GM19397 (cell line): ENCODE measurements around the gene TCHP.

ENCODE experiments used
- ATAC-seq: cut with Tn5 transposase; IDR thresholded peaks from one replicate; pipeline ENCODE4 v1.9.1; 2021; ENCODE audit warnings: mild to moderate bottlenecking, moderate library complexity; ENCODE audit not compliant: unreplicated experiment

Gene TCHP

DNA sequence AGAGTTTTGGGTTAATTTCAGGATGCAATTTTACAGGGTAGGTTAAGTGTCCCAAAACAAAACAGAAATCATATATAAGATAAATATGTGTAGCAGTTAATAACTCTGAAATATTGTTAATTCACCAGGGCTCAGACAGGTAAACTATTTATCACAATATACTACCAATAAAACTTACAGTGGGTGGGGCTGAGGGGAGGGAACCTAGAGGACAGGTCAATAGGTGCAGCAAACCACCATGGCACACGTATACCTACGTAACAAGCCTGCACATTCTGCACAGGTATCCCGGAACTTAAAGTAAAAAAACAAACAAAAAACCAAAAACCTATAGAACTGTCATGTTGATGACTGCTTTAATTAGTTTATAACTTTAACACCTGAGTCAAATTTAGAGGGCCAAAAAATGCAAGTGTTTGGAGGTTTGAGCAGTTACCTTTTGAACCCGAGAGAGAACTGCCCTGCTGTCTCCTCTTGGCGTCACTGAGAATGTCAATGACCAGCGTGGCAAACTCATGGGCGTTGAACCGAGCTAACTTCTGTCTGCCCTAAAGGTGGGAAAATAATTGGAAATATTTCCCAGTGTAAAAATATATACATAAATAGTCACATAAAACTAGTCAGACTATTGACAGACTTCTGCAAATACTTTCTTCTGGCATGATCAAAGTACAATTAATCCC is 59.5 kb downstream of the TCHP start:
- no peak for ATAC-seq

DNA sequence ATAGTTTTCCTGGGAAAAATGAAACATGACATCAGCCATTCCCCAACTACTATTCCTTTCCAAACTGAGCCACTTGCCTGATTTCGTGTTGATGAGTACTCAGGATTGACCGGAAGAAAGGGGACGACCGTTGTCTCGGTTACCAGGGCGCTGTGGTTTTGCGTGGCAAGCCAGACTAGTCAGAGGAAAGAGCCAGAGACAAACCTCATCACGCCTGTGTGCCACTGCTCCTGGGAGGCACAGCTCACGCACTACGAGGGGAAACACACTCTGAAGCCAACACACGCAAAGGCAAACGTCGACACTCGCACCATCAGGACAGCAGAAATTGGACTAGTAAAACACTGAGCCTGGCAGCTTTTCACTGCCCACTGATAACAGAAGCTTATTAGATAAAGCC is 61.1 kb downstream of the TCHP start:
- no peak for ATAC-seq

DNA sequence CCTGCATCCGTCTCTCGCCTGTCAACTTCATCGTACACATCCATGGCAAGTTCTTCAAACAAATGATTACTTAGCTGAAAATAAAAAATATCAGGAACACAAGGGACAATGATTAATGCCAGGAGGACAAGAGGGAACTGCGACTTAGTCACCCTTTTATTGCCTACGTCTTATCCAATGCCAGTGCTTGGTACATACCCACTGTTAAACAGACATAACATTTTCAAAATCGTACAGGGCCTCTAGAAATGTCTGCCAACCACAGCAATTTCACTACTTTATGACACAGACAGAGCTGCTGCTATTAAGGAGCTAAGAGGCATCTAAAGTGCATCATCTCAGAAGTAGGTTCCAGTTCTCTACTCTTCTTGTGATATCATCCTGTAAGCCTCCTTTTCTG is 61.5 kb downstream of the TCHP start:
- no peak for ATAC-seq

DNA sequence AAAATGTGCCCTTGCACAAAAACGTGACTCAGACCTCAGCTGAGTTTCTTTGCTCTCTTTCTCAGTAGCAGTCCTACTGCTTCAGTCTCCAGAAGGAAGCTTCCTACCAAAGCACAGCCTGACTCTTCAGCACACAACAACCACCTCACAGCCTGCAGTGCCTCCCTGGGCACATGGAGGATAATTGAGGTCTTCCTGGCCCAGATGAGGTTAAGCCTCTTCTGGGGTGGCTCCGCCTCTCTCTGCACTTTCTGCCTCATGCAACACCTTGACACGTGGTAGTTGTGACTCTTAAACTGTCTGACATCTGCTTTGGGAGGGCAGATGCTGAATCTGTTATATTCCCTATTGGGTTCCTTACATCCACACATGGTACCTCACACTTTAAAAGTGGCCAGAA is 62.3 kb downstream of the TCHP start:
- no peak for ATAC-seq

DNA sequence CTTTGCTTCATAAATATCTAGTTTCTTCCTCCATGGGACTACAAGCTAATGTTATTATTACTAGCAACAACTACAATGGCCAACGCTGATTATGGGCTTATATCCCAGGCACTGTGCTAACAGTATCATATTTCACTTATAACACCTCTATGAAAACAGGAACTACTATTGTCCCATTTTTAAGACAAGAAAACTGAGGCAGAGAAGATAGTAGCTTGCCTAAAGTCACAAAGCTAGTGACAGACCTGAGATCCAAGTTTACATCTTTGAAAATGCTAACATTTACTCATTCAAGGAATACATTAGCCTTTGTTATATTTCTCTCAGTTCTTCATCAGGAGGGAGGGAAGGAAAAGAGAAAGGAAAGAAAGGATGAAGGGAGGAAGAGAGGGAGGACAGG is 63.3 kb downstream of the TCHP start:
- ATAC-seq = no peak

DNA sequence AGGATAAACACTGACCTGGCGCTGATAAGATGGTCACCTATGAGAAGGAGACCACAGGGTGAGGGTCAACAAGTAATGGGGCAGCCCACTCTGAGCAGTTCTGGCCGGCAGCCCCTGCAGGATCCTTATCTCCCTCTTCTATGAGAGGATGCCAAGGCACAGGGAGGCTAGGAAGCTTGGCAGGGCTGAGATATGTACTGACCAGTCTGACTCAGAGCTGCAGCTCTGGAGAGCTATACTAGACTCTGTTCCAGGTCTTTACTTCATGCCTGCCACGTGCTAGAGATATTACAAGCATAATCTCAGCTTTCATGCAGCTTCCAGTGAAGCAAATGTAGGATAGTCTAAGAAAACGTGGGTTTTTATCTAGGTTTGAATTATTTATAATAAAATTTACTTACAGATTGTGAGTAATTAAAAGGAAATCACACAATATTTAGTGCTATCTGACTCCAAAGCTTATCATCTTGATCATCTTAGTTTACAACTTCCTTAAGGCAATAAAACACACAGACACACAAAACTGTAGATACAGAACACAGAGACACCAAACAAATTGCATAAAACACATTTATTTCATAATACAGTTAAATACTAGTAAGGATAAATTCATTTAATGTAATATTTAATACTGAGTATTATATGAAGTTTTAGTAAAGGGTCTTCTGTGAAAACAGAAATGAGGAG is 63.8 kb downstream of the TCHP start:
- ATAC-seq = no peak

DNA sequence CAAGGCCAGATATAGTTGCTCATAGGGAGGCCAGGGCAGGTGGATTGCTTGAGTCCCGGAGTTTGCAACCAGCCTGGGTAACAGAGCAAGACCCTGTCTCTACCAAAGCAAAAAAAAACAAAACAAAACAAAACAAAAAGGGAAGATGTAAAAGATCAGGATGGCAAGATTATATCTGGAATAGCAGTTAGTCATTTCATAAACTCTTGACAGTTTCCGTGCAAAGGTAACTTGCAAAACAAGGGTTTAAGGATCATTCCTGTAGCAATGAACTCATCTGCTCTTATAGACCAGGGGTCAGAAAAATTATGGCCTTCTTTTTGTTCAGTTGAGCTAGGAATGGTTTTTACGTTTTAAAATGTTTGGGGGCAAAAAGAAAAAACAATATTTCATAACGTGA is 66.5 kb downstream of the TCHP start:
- ATAC-seq = no peak

DNA sequence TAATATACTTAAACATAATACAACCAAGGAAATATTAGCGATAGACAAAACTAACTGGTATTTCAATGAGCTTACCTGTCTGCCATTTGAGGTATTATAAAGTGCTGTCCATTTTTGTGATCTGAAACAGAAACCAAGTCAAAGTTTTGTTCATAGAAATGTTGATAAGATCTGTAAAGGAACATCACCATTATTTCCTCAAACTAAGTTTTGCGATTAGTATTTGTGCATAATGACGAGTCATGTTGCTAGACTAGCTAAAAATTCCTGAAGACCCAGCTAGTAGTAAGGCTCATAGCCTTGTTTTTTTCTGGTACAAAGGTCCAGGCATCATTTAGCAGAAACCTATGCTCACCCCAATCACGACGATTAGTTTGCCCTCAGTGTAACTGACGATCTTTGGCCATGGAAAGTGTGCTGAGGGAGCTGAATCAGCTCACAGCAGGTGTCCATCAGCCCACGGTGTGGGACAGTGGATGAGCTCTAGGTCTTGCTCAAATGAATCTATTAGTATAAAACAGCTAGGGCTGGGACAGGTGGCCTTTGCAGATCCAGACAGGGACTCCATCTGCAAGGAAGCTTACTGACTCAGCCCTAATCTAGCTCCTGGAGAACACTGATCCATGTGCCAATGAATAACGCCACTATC is 67.4 kb downstream of the TCHP start:
- no peak for ATAC-seq
